Left kidney (tissue), 2 donors: ENCODE measurements around the gene PTPRM. TPM values are rescaled to one million over a fixed set of nuclear protein-coding genes. Genes with fewer than 3 reads are reported as not detected.

ENCODE experiments used
- DNase-seq: peaks from one replicate; pipeline ENCODE4 v3.0.0-alpha.2; 2013
- polyA plus RNA-seq: library from polyadenylated mRNA; unstranded; fragments of 120-200 nt; gene quantifications from one replicate; pipeline ENCODE4 v1.2.1, GENCODE V29; 2013; ENCODE audit not compliant: insufficient read length

The PTPRM gene
- polyA plus RNA-seq, 1 donor = 107 TPM

- no peak for DNase-seq
Observed at GRCh38 chr18:8365006-8365405, 797.9 kb downstream of the PTPRM start.

- no peak for DNase-seq
Observed at GRCh38 chr18:8365528-8365927, 798.4 kb downstream of the PTPRM start.

GRCh38 chr18:8366070-8366469 is 799.0 kb downstream of the PTPRM start:
- DNase-seq = no peak

- no peak for DNase-seq
Observed at GRCh38 chr18:8366656-8367055, 799.5 kb downstream of the PTPRM start.

- DNase-seq = peak; percentile 62
Observed at GRCh38 chr18:8367217-8367988, 800.3 kb downstream of the PTPRM start.

- no peak for DNase-seq
Observed at GRCh38 chr18:8368512-8369217, 801.5 kb downstream of the PTPRM start.

GRCh38 chr18:8373486-8373885 is 806.4 kb downstream of the PTPRM start:
- DNase-seq = no peak

GRCh38 chr18:8374676-8375075 is 807.6 kb downstream of the PTPRM start:
- DNase-seq = no peak

GRCh38 chr18:8375249-8375648 is 808.1 kb downstream of the PTPRM start:
- DNase-seq = no peak

- no peak for DNase-seq
Observed at GRCh38 chr18:8376113-8376512, 809.0 kb downstream of the PTPRM start.

- DNase-seq = no peak
Observed at GRCh38 chr18:8379187-8379941, 812.2 kb downstream of the PTPRM start.

GRCh38 chr18:8380006-8380405 is 812.9 kb downstream of the PTPRM start:
- no peak for DNase-seq

- no peak for DNase-seq
Observed at GRCh38 chr18:8380926-8381325, 813.8 kb downstream of the PTPRM start.

- no peak for DNase-seq
Observed at GRCh38 chr18:8381821-8382459, 814.8 kb downstream of the PTPRM start.

- no peak for DNase-seq
Observed at GRCh38 chr18:8385400-8385799, 818.3 kb downstream of the PTPRM start.

- no peak for DNase-seq
Observed at GRCh38 chr18:8386669-8387380, 819.7 kb downstream of the PTPRM start.

- DNase-seq = peak; percentile 79
Observed at GRCh38 chr18:8389391-8390340, 822.5 kb downstream of the PTPRM start.

- no peak for DNase-seq
Observed at GRCh38 chr18:8391068-8391467, 824.0 kb downstream of the PTPRM start.

- DNase-seq = no peak
Observed at GRCh38 chr18:8396254-8396653, 829.1 kb downstream of the PTPRM start.

- no peak for DNase-seq
Observed at GRCh38 chr18:8397034-8397433, 829.9 kb downstream of the PTPRM start.

- no peak for DNase-seq
Observed at GRCh38 chr18:8399138-8399537, 832.0 kb downstream of the PTPRM start.
